ENCODE measurements around the gene OR2T12. TPM values are rescaled to one million over a fixed set of nuclear protein-coding genes. Genes with fewer than 3 reads are reported as not detected.
A peak's percentile ranks its signal among the peaks of the same experiment; 100 is the strongest.
"Not testable (repeated sequence)": the region's sequence is repeated elsewhere in the genome, so short reads cannot be mapped to it uniquely, and the experiment has no call there.

OR2T12 gene
- not detected in 2 replicates for total RNA-seq (2014; rRNA removed; shearing (Covaris generic))

DNA sequence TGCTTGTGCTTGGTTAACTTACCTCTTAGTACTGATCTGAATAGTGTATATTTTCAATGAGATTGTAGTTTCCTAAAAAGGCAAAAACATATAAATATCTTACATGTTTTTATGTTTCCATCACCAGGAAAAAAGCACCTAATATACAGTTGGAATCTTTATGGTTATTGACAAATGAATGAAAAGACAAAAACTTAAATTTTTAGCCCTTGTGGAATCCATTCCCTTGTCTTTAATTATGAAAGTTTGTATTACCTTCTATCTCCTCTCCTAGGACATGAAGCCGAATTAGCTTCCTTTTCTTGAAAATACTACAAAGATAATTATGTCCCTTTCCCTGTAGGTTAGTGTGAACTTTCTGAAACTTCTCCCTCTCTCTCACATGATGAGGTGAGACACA lies at the start of gene OR2T12:
Gene OR2T12 (minus strand): TSS at position 101 of the 400 bp plus-strand sequence. CDS start 7,846 bp downstream, outside the sequence.
- DNase-seq (ENCODE audit: low read depth) = no peak

DNA sequence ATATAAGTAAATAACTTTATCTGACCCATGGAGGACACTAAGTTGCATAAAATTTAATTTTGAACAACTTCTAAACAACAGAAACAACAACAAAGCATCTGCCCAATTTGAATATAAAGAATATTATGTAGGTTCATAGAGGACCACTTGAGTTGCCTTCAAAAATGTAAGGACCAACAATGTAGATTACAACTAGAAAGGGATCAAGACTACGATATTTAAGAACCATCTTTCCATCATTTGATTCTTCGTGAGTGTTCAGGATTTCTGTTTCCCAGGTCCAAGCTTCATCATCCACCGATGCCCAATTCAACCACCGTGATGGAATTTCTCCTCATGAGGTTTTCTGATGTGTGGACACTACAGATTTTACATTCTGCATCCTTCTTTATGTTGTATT lies 45.3 kb upstream of the OR2T12 start, which contains the start of gene OR14C36:
Gene OR14C36 (plus strand): TSS at position 301 of the 400 bp plus-strand sequence. CDS start 0 bp downstream, at position 301.
- DNase-seq (ENCODE audit: low read depth) = no peak

- no peak for DNase-seq (ENCODE audit: low read depth)
Measured at GRCh38 chr1:248343451-248343850, 40.2 kb upstream of the OR2T12 start.

GRCh38 chr1:248324468-248324867 lies 21.2 kb upstream of the OR2T12 start, which contains the start of gene OR2M7:
Gene OR2M7, minus strand, starts transcription at chr1:248324568. Its CDS starts 0 bp downstream, at chr1:248324568.
- DNase-seq (ENCODE audit: low read depth) = no peak

GRCh38 chr1:248316796-248317195 lies 13.6 kb upstream of the OR2T12 start:
- DNase-seq (ENCODE audit: low read depth) = no peak

DNA sequence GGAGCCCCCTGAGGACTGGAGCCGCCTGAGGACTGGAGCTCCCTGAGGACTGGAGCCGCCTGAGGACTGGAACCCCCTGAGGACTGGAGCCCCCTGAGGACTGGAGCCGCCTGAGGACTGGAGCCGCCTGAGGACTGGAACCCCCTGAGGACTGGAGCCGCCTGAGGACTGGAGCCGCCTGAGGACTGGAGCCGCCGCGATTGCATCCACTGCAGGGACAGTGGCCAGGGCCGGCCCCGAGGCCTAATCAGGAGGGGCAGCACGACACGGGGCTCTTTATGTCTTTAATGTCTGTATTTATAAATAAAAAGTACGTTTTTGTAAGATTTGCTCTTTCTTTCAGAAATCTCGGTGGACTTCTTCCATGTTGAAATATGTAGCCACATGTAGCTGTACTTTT lies 3.5 kb upstream of the OR2T12 start:
- not testable (repeated sequence) for DNase-seq (ENCODE audit: low read depth)

GRCh38 chr1:248306103-248306502 lies 2.9 kb upstream of the OR2T12 start:
- DNase-seq (ENCODE audit: low read depth) = no peak

- not testable (repeated sequence) for DNase-seq (ENCODE audit: low read depth)
Measured at GRCh38 chr1:248305672-248306071, 2.4 kb upstream of the OR2T12 start.

- DNase-seq (ENCODE audit: low read depth) = no peak
Measured at GRCh38 chr1:248288391-248288790, 14.8 kb downstream of the OR2T12 start.

DNA sequence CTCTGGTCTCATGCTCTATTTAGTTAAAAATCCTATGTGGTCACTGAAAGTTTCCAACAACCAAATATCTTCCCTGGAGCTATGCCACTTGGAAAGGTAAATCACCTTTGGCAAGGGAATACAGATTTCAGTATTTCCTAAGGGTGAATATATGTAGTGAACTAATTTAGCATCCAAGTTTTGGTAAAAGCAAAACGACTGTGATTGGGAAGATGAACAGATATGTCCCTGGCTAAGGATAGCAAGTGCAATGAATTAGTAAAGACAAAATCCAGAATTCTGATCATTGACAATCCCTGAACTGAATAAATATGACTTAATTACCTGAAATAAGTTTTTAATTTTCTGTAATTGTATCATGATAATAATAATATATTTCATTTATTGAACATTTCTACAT lies 25.3 kb downstream of the OR2T12 start, which contains the start of gene OR2T33:
Gene OR2T33 (minus strand): TSS at position 101 of the 400 bp plus-strand sequence. CDS start 4,162 bp downstream, outside the sequence.
- no peak for DNase-seq (ENCODE audit: low read depth)

GRCh38 chr1:248273225-248273624 lies 30.0 kb downstream of the OR2T12 start:
- DNase-seq (ENCODE audit: low read depth) = not testable (repeated sequence)

DNA sequence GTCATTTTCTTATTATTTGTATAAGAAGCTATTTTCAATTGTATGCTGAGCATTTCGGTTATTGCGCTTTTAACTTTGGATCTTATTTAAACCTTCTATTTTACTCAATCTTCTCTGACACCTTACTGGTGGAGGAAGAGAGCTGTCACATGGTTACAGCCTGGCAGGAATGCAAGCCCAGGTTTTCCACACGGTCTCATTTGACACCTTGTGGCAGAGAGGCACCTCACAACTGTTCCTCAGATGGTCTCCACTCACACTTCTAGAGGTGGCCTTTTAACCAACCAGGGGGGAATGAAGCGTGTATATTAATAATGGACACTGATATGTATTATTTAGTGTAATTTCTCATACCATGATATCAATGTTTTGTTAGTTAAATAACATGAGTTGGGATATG lies 35.0 kb downstream of the OR2T12 start:
- no peak for DNase-seq (ENCODE audit: low read depth)

DNA sequence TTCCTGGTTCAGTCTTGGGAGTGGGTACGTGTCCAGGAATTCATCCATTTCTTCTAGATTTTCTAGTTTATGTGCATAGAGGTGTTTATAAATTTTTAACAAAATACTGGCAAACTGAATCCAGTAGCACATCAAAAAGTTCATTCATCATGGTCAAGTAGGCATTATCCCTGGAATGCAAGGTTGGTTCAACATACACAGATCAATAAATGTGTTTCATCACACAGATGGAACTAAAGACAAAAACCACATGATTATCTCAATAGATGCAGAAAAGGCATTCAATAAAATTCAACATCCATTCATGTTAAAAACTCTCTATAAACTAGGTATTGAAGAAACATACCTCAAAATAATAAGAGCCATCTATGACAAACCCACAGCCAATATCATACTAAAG lies 43.9 kb downstream of the OR2T12 start:
- DNase-seq (ENCODE audit: low read depth) = not testable (repeated sequence)

DNA sequence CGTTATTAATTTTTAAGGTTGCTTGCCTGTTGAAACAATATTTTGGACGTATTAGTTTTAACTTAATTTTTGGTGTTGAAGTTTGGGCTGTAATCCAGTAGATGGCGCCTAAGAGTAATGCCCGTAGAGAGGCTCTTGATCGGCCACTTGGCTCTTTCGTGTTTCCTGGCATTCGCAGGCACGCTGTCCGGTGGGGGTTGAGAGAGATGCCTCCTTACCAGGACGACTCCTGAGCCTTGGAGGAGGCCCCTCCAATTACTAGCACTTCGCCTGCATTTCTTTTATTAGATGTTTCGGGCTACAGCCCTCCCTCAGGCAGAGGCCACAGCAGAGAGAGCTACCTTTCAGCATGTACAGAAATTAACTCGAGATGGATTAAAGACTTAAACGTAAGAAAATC lies 60.0 kb downstream of the OR2T12 start:
- DNase-seq (ENCODE audit: low read depth) = peak; percentile 9

Other genes starting within 250 kb of the OR2T12 start
- gene OR2L13, start 208.2 kb downstream of the OR2T12 start, total RNA-seq (2014; rRNA removed; shearing (Covaris generic)) = not detected in 2 replicates
- gene OR2M5, start 158.3 kb downstream of the OR2T12 start, total RNA-seq (2014; rRNA removed; shearing (Covaris generic)) = not detected in 2 replicates
- not detected in 2 replicates for gene OR2M2, start 128.6 kb downstream of the OR2T12 start, total RNA-seq (2014; rRNA removed; shearing (Covaris generic))
- gene OR2M3, start 106.2 kb downstream of the OR2T12 start, total RNA-seq (2014; rRNA removed; shearing (Covaris generic)) = not detected in 2 replicates
- gene OR2M4, start 72.0 kb downstream of the OR2T12 start, total RNA-seq (2014; rRNA removed; shearing (Covaris generic)) = not detected in 2 replicates
- gene OR2T33, start 25.4 kb downstream of the OR2T12 start, total RNA-seq (2014; rRNA removed; shearing (Covaris generic)) = not detected in 2 replicates
- gene OR2M7, start 21.1 kb upstream of the OR2T12 start, total RNA-seq (2014; rRNA removed; shearing (Covaris generic)) = not detected in 2 replicates
- gene OR14C36, start 45.4 kb upstream of the OR2T12 start, total RNA-seq (2014; rRNA removed; shearing (Covaris generic)) = not detected in 2 replicates
- not detected in 2 replicates for gene OR2T4, start 58.2 kb upstream of the OR2T12 start, total RNA-seq (2014; rRNA removed; shearing (Covaris generic))
- not detected in 2 replicates for gene OR2T6, start 72.3 kb upstream of the OR2T12 start, total RNA-seq (2014; rRNA removed; shearing (Covaris generic))
- not detected in 2 replicates for gene OR2T1, start 99.6 kb upstream of the OR2T12 start, total RNA-seq (2014; rRNA removed; shearing (Covaris generic))
- gene OR2T2, start 142.2 kb upstream of the OR2T12 start, total RNA-seq (2014; rRNA removed; shearing (Covaris generic)) = not detected in 2 replicates
- gene OR2T3, start 169.9 kb upstream of the OR2T12 start, total RNA-seq (2014; rRNA removed; shearing (Covaris generic)) = not detected in 2 replicates
- not detected in 2 replicates for gene OR2T5, start 185.2 kb upstream of the OR2T12 start, total RNA-seq (2014; rRNA removed; shearing (Covaris generic))
- gene OR2G6, start 204.6 kb upstream of the OR2T12 start, total RNA-seq (2014; rRNA removed; shearing (Covaris generic)) = not detected in 2 replicates